HG03095 (cell line): ENCODE results near the gene RAC3.

Source experiments
- ATAC-seq: cut with Tn5 transposase; IDR thresholded peaks from one replicate; pipeline ENCODE4 v1.9.1; 2021; ENCODE audit warnings: moderate library complexity; ENCODE audit not compliant: unreplicated experiment

RAC3 gene

GRCh38 chr17:82011617-82012187, 19.8 kb upstream of the RAC3 start:
- ATAC-seq = no peak

- ATAC-seq = no peak
These were observed 19.2 kb upstream of the RAC3 start for GRCh38 chr17:82012261-82012639.

- no peak for ATAC-seq
These were observed 18.7 kb upstream of the RAC3 start for GRCh38 chr17:82012640-82013295.

- ATAC-seq = no peak
These were observed 18.1 kb upstream of the RAC3 start for GRCh38 chr17:82013341-82013740.

GRCh38 chr17:82013772-82014321, 17.6 kb upstream of the RAC3 start:
- no peak for ATAC-seq

GRCh38 chr17:82014432-82014831, 17.0 kb upstream of the RAC3 start:
- ATAC-seq = no peak

GRCh38 chr17:82014971-82015310, 16.5 kb upstream of the RAC3 start:
- no peak for ATAC-seq

- no peak for ATAC-seq
These were observed 16.0 kb upstream of the RAC3 start for GRCh38 chr17:82015311-82015971.

GRCh38 chr17:82016061-82016874, 15.2 kb upstream of the RAC3 start:
- no peak for ATAC-seq

GRCh38 chr17:82016875-82017459, 14.5 kb upstream of the RAC3 start:
- no peak for ATAC-seq

- ATAC-seq = no peak
These were observed 13.8 kb upstream of the RAC3 start for GRCh38 chr17:82017612-82018151.

- no peak for ATAC-seq
These were observed 13.1 kb upstream of the RAC3 start for GRCh38 chr17:82018152-82018988.

- no peak for ATAC-seq
These were observed 12.3 kb upstream of the RAC3 start for GRCh38 chr17:82018989-82019689.

GRCh38 chr17:82019690-82020571, 11.5 kb upstream of the RAC3 start:
- ATAC-seq = no peak

GRCh38 chr17:82020572-82021106, 10.8 kb upstream of the RAC3 start:
- no peak for ATAC-seq

- ATAC-seq = no peak
These were observed 10.2 kb upstream of the RAC3 start for GRCh38 chr17:82021107-82021899.

- no peak for ATAC-seq
These were observed 9.6 kb upstream of the RAC3 start for GRCh38 chr17:82021900-82022309.
